HG02759 (cell line): Measurements from ENCODE around the gene DAPL1.

Experiments
- ATAC-seq: cut with Tn5 transposase; IDR thresholded peaks from one replicate; pipeline ENCODE4 v1.9.1; 2021; ENCODE audit warnings: mild to moderate bottlenecking, moderate library complexity; ENCODE audit not compliant: unreplicated experiment

Gene DAPL1

GRCh38 chr2:158776231-158776630 is 18.9 kb upstream of the DAPL1 start:
- ATAC-seq, result no peak

GRCh38 chr2:158777077-158777476 is 18.0 kb upstream of the DAPL1 start:
- no peak for ATAC-seq

GRCh38 chr2:158778243-158778642 is 16.9 kb upstream of the DAPL1 start:
- ATAC-seq, result no peak

- no peak for ATAC-seq
Measured at GRCh38 chr2:158779621-158780020, 15.5 kb upstream of the DAPL1 start.

- ATAC-seq, result no peak
Measured at GRCh38 chr2:158781353-158781961, 13.7 kb upstream of the DAPL1 start.

GRCh38 chr2:158782136-158782535 is 13.0 kb upstream of the DAPL1 start:
- ATAC-seq, result no peak

GRCh38 chr2:158782616-158783015 is 12.5 kb upstream of the DAPL1 start:
- no peak for ATAC-seq

- no peak for ATAC-seq
Measured at GRCh38 chr2:158783923-158784322, 11.2 kb upstream of the DAPL1 start.

- no peak for ATAC-seq
Measured at GRCh38 chr2:158786897-158787296, 8.2 kb upstream of the DAPL1 start.

- no peak for ATAC-seq
Measured at GRCh38 chr2:158788951-158789350, 6.2 kb upstream of the DAPL1 start.

GRCh38 chr2:158796652-158797051 is 1.5 kb downstream of the DAPL1 start:
- no peak for ATAC-seq

GRCh38 chr2:158797963-158798700 is 3.0 kb downstream of the DAPL1 start:
- no peak for ATAC-seq

- ATAC-seq, result no peak
Measured at GRCh38 chr2:158799181-158799580, 4.1 kb downstream of the DAPL1 start.

GRCh38 chr2:158803506-158803905 is 8.4 kb downstream of the DAPL1 start:
- ATAC-seq, result no peak

- no peak for ATAC-seq
Measured at GRCh38 chr2:158805255-158805654, 10.1 kb downstream of the DAPL1 start.

- ATAC-seq, result no peak
Measured at GRCh38 chr2:158805936-158806335, 10.8 kb downstream of the DAPL1 start.

- ATAC-seq, result no peak
Measured at GRCh38 chr2:158806941-158807340, 11.8 kb downstream of the DAPL1 start.

GRCh38 chr2:158808426-158808825 is 13.3 kb downstream of the DAPL1 start:
- ATAC-seq, result no peak

GRCh38 chr2:158809816-158810215 is 14.7 kb downstream of the DAPL1 start:
- ATAC-seq, result no peak

- ATAC-seq, result no peak
Measured at GRCh38 chr2:158810731-158811460, 15.8 kb downstream of the DAPL1 start.

GRCh38 chr2:158815166-158815565 is 20.0 kb downstream of the DAPL1 start:
- no peak for ATAC-seq

GRCh38 chr2:158815658-158816057 is 20.5 kb downstream of the DAPL1 start:
- ATAC-seq, result no peak
